ENCODE results near the gene JADE1. TPM values are rescaled to one million over a fixed set of nuclear protein-coding genes. Genes with fewer than 3 reads are reported as not detected.

Gene JADE1
- total RNA-seq, 1 donor from 2014 or later, result 19.0 TPM

- no peak overlapping the region for H3K4me3 ChIP-seq (ENCODE audit: low read depth, low read length)
- no peak for DNase-seq (ENCODE audit: low read depth)
- no peak for TF ChIP-seq CTCF (conservative IDR thresholded peaks at IDR 0.05; ENCODE audit: low read depth, low read length)
Measured at GRCh38 chr4:128916832-128917231, 107.3 kb downstream of the JADE1 start.

- DNase-seq (ENCODE audit: low read depth), result no peak
- TF ChIP-seq CTCF (conservative IDR thresholded peaks at IDR 0.05; ENCODE audit: low read depth, low read length), result no peak
Measured at GRCh38 chr4:128917781-128918180, 108.3 kb downstream of the JADE1 start.

GRCh38 chr4:128921954-128922353 is 112.5 kb downstream of the JADE1 start:
- no peak for TF ChIP-seq CTCF (conservative IDR thresholded peaks at IDR 0.05; ENCODE audit: low read depth, low read length)
- no peak overlapping the region for H3K4me3 ChIP-seq (ENCODE audit: low read depth, low read length)
- DNase-seq (ENCODE audit: low read depth), result no peak

More at GRCh38 chr4:128917781-128918180, 108.3 kb downstream of the JADE1 start:
- H3K4me3 ChIP-seq (ENCODE audit: low read depth, low read length), result no peak overlapping the region
